HepG2 (cell line): Measurements from ENCODE around the gene YEATS2. TPM values are rescaled to one million over a fixed set of nuclear protein-coding genes. Genes with fewer than 3 reads are reported as not detected.

ENCODE experiments used
- ATAC-seq: fragments of 200-7000 bp; cut with Tn5 transposase; 3 replicates; pipeline ENCODE4 v1.9.1; 2020; ENCODE audit warnings: mild to moderate bottlenecking, moderate library complexity
- BruUV-seq: library from RNA; stranded (reverse); fragments of 400-500 nt; replicated peaks from 2 replicates; lab custom pipeline; 2021; lab: Mats Ljungman, UMichigan
- CTCF ChIA-PET: fragments of 300-600 bp; formaldehyde crosslinking; extraction: SDS; loops from one replicate; lab custom pipeline; 2021; ENCODE audit warnings: low total read pairs, inconsistent platforms, low intra/inter-chr PET ratio; lab: Yijun Ruan, JAX
- POLR2A ChIA-PET: fragments of 350-600 bp; sonication (Branson Sonifier 250); formaldehyde crosslinking; loops from one replicate; lab custom pipeline; 2020; ENCODE audit warnings: antibody characterized with exemption, inconsistent platforms; lab: Yijun Ruan, JAX
- DNase-seq: peaks from one replicate; pipeline ENCODE4 v3.0.0-alpha.2; 2015; ENCODE audit warnings: low spot score
- FAIRE-seq: peaks from 3 replicates; lab custom pipeline; 2011; peaks lifted over from hg19 to GRCh38; lab: Jason Lieb, UNC
- H2AFZ ChIP-seq: one replicate; pipeline ENCODE4 v1.6.1; 2011; ENCODE audit warnings: low read length, inconsistent platforms
- H3K27ac ChIP-seq: fragments of 300-600 bp; 3 replicates; pipeline ENCODE4 v1.8.0; 2011; ENCODE audit warnings: mixed run types, mild to moderate bottlenecking, mixed read lengths, low read length, inconsistent platforms; ENCODE audit not compliant: insufficient read depth; ENCODE audit errors: extremely low read length
- H3K27me3 ChIP-seq, 2 experiments: fragments of 200-600 bp in 1 of 2; 2 replicates in 1 of 2; 3 replicates in 1 of 2; pipeline versions ENCODE4 v1.6.0 to v1.8.0; 2011; ENCODE audit warnings: low read length in 2 of 2, mild to moderate bottlenecking in 2 of 2, moderate library complexity in 2 of 2, inconsistent platforms in 1 of 2; ENCODE audit not compliant: insufficient read depth in 2 of 2, control insufficient read depth in 1 of 2
- H3K36me3 ChIP-seq, 2 experiments: fragments of 200-600 bp in 1 of 2; replicated peaks in 1 of 2; 2 replicates in 1 of 2; 3 replicates in 1 of 2; pipeline versions ENCODE4 v1.5.1 to v1.8.0; 2011; ENCODE audit warnings: low read length in 2 of 2, inconsistent platforms in 1 of 2; ENCODE audit not compliant: insufficient read depth in 2 of 2, control insufficient read depth in 1 of 2
- H3K4me1 ChIP-seq: 2 replicates; pipeline ENCODE4 v1.5.1; 2012; ENCODE audit warnings: low read length, inconsistent platforms; ENCODE audit not compliant: insufficient read depth
- H3K4me2 ChIP-seq: 2 replicates; pipeline ENCODE4 v1.6.0; 2011; ENCODE audit warnings: low read depth, low read length, inconsistent platforms
- H3K4me3 ChIP-seq, 3 experiments: fragments of 200-600 bp in 1 of 3; sonication (generic), shearing (Covaris generic) in 1 of 3; replicated peaks in 1 of 3; 2 replicates each; pipeline ENCODE4 v1.5.1; 2011 to 2016; ENCODE audit warnings: low read length in 3 of 3, inconsistent platforms in 2 of 3, low read depth in 2 of 3, mild to moderate bottlenecking in 2 of 3, control low read depth in 1 of 3, mixed read lengths in 1 of 3; ENCODE audit not compliant: insufficient read depth in 1 of 3
- H3K79me2 ChIP-seq: one replicate; pipeline ENCODE4 v1.6.1; 2011; ENCODE audit warnings: low read length, inconsistent platforms; ENCODE audit not compliant: insufficient read depth
- H3K9ac ChIP-seq: 2 replicates; pipeline ENCODE4 v1.6.0; 2011; ENCODE audit warnings: mild to moderate bottlenecking, low read depth, low read length, inconsistent platforms; ENCODE audit not compliant: insufficient read depth
- H3K9me3 ChIP-seq: 2 replicates; pipeline ENCODE4 v1.5.1; 2012; ENCODE audit warnings: mild to moderate bottlenecking, low read length
- H4K20me1 ChIP-seq: 2 replicates; pipeline ENCODE4 v1.6.0; 2011; ENCODE audit warnings: inconsistent platforms, mild to moderate bottlenecking, low read length, moderate library complexity; ENCODE audit not compliant: insufficient read depth
- CBX2 ChIP-seq, 2 experiments: fragments of 200-600 bp in 1 of 2; sonication (generic); formaldehyde crosslinking in 1 of 2; IDR thresholded peaks; 2 replicates each; pipeline versions ENCODE4 v1.7.0 to v1.8.1; 2018 to 2022; ENCODE audit warnings: low read depth in 2 of 2, low read length in 1 of 2, mild to moderate bottlenecking in 1 of 2, missing genetic modification reagents in 1 of 2
- FOXP1 ChIP-seq, 2 experiments: fragments of 450-650 bp in 1 of 2; IDR thresholded peaks; 2 replicates each; pipeline ENCODE4 v1.6.1; 2017 to 2018; ENCODE audit warnings: antibody characterized with exemption in 1 of 2
- JUND ChIP-seq: sonication (generic); formaldehyde crosslinking; IDR thresholded peaks from 2 replicates; pipeline ENCODE4 v1.8.0; 2022; ENCODE audit warnings: mild to moderate bottlenecking, missing genetic modification reagents
- KLF6 ChIP-seq: IDR thresholded peaks from 2 replicates; pipeline ENCODE4 v1.8.0; 2016; ENCODE audit warnings: missing biosample characterization, missing genetic modification reagents
- NAIF1 ChIP-seq: sonication (generic); formaldehyde crosslinking; IDR thresholded peaks from 2 replicates; pipeline ENCODE4 v1.5.0; 2020; ENCODE audit warnings: mild to moderate bottlenecking, missing genetic modification reagents, borderline replicate concordance
- SOX13 ChIP-seq, 3 experiments: fragments of 450-650 bp in 1 of 3; sonication (generic) in 1 of 3; formaldehyde crosslinking in 1 of 3; IDR thresholded peaks in 2 of 3; conservative IDR thresholded peaks in 1 of 3; 2 replicates each; pipeline versions ENCODE4 v1.5.0 to v1.6.1; 2016 to 2020; ENCODE audit warnings: antibody characterized with exemption in 1 of 3, mild to moderate bottlenecking in 1 of 3, missing compliant biosample characterization in 1 of 3, missing genetic modification reagents in 1 of 3, moderate library complexity in 1 of 3
- ZNF256 ChIP-seq: sonication (generic); formaldehyde crosslinking; conservative IDR thresholded peaks from 2 replicates; pipeline ENCODE4 v1.4.0; 2020; ENCODE audit warnings: missing genetic modification reagents
- ZNF562 ChIP-seq: sonication (generic); formaldehyde crosslinking; IDR thresholded peaks from 2 replicates; pipeline ENCODE4 v1.8.0; 2022; ENCODE audit warnings: missing genetic modification reagents, borderline replicate concordance
- ZNF598 ChIP-seq: sonication (generic); formaldehyde crosslinking; IDR thresholded peaks from 2 replicates; pipeline ENCODE4 v1.5.1; 2020; ENCODE audit warnings: mild to moderate bottlenecking, missing genetic modification reagents, borderline replicate concordance
- ZNF703 ChIP-seq: sonication (generic); formaldehyde crosslinking; IDR thresholded peaks from 2 replicates; pipeline ENCODE4 v1.5.1; 2020; ENCODE audit warnings: missing genetic modification reagents, mild to moderate bottlenecking, moderate library complexity, borderline replicate concordance
- ZNF850 ChIP-seq: sonication (generic); formaldehyde crosslinking; conservative IDR thresholded peaks from 2 replicates; pipeline ENCODE4 v1.9.0; 2021; ENCODE audit warnings: mild to moderate bottlenecking, missing genetic modification reagents
- WGBS: methylation state at CpG from one replicate; pipeline ENCODE4 v1.1.6; 2017; ENCODE audit warnings: low lambda C conversion rate; 5-methylcytosine and 5-hydroxymethylcytosine counted together
- in situ Hi-C: cut with HindIII; loops from 2 replicates; pipeline ENCODE4 v1.10.0; 2017; ENCODE audit warnings: low pct_unique_long_range_greater_than_20kb; ENCODE audit not compliant: extremely low pct_ligation_motif_present
- intact Hi-C: fragments of 100-400 bp; cut with micrococcal nuclease; formaldehyde crosslinking; loops from one replicate; pipeline ENCODE4 v1.10.0; 2022; ENCODE audit not compliant: unreplicated experiment
- polyA plus RNA-seq, 8 experiments: library from polyadenylated mRNA; depleted of rRNA in 3 of 8; stranded (reverse) in 7 of 8; unstranded in 1 of 8; fragments of >200 nt; fragmentation: Illumina TruSeq in 4 of 8; extraction: Trizol in 4 of 8; gene quantifications; 2 replicates each; pipeline versions ENCODE4 v1.2.1 to v1.2.3, GENCODE V29; 2011 to 2016; ENCODE audit warnings: low read depth in 4 of 8, missing spikeins in 1 of 8, mixed read lengths in 1 of 8; ENCODE audit not compliant: insufficient read depth in 1 of 8
- total RNA-seq, 5 experiments: library from RNA; depleted of rRNA; stranded (reverse); fragments of >200 nt; fragmentation: Illumina TruSeq; extraction: Trizol; gene quantifications; 2 replicates each; pipeline ENCODE4 v1.2.3, GENCODE V29; 2016; ENCODE audit warnings: low read depth in 1 of 5
- TF ChIP-seq, protein P1 (sequence below): IDR thresholded peaks from 2 replicates; pipeline ENCODE4 v1.6.1; 2016; ENCODE audit warnings: missing genetic modification reagents, missing compliant biosample characterization
- TF ChIP-seq, protein P2 (sequence below): sonication (generic); IDR thresholded peaks from 2 replicates; pipeline ENCODE4 v1.6.1; 2016; ENCODE audit warnings: low read depth, borderline replicate concordance
- TF ChIP-seq, protein P3 (sequence below): sonication (generic); formaldehyde crosslinking; IDR thresholded peaks from 2 replicates; pipeline ENCODE4 v1.9.0; 2022; ENCODE audit warnings: missing genetic modification reagents, mild to moderate bottlenecking, borderline replicate concordance

YEATS2 gene
- total and polyA plus RNA-seq, 2 of the 13 experiments (the other 11 are each of a cell fraction or from before 2014, with no cell fraction given), result 18.6 to 33.7 TPM

DNA sequence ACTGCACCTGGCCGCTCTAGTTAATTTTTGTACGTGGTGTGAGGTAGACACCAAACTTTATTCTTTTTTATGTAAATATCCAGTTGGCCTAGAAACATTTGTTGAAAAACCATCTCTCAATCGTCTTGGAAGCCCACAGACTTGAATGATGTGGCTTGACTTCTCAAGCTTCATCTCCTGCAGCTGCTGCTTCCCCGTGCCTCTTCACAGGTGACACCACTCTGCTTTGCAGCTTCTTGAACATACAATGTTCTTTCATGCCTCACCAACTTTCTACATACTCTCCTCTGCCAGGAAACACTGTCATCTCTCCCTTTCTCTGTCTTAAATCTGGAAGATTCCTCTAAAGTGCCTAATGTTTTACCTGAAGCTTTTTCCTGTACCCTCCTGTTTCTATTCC, 92.2 kb downstream of the YEATS2 start:
- TF ChIP-seq JUND (no peak), NAIF1 (CRISPR knock-in tag) (no peak), CBX2 (IDR thresholded peaks at IDR 0.05; ENCODE audit: low read depth, low read length) (no peak), CBX2 (CRISPR knock-in tag; IDR thresholded peaks at IDR 0.05; ENCODE audit: low read depth) (no peak), FOXP1 (IDR thresholded peaks at IDR 0.05) (no peak), FOXP1 (CRISPR knock-in tag; IDR thresholded peaks at IDR 0.05) (no peak), ZNF598 (CRISPR knock-in tag) (no peak), ZNF850 (no peak), SOX13 (IDR thresholded peaks at IDR 0.05) (no peak), SOX13 (CRISPR knock-in tag; conservative IDR thresholded peaks at IDR 0.05 in 1 of 2, IDR thresholded peaks at IDR 0.05 in 1 of 2) (no peak), ZNF562 (CRISPR knock-in tag) (no peak), ZNF703 (CRISPR knock-in tag) (no peak), ZNF256 (CRISPR knock-in tag) (no peak), KLF6 (CRISPR knock-in tag) (no peak)
- TF ChIP-seq, protein P1, sequence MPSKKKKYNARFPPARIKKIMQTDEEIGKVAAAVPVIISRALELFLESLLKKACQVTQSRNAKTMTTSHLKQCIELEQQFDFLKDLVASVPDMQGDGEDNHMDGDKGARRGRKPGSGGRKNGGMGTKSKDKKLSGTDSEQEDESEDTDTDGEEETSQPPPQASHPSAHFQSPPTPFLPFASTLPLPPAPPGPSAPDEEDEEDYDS (CRISPR knock-in tag), result no peak
- TF ChIP-seq, protein P2, sequence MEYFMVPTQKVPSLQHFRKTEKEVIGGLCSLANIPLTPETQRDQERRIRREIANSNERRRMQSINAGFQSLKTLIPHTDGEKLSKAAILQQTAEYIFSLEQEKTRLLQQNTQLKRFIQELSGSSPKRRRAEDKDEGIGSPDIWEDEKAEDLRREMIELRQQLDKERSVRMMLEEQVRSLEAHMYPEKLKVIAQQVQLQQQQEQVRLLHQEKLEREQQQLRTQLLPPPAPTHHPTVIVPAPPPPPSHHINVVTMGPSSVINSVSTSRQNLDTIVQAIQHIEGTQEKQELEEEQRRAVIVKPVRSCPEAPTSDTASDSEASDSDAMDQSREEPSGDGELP, result no peak
- TF ChIP-seq, protein P3, sequence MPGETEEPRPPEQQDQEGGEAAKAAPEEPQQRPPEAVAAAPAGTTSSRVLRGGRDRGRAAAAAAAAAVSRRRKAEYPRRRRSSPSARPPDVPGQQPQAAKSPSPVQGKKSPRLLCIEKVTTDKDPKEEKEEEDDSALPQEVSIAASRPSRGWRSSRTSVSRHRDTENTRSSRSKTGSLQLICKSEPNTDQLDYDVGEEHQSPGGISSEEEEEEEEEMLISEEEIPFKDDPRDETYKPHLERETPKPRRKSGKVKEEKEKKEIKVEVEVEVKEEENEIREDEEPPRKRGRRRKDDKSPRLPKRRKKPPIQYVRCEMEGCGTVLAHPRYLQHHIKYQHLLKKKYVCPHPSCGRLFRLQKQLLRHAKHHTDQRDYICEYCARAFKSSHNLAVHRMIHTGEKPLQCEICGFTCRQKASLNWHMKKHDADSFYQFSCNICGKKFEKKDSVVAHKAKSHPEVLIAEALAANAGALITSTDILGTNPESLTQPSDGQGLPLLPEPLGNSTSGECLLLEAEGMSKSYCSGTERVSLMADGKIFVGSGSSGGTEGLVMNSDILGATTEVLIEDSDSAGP (CRISPR knock-in tag), result no peak
- DNase-seq (no peak), ATAC-seq (no peak), FAIRE-seq (no peak)
- H3K4me3 ChIP-seq, result no peak overlapping the region
- 98% methylated on average over 4 of the region's 4 CpGs for WGBS
- H4K20me1 ChIP-seq, result no peaks in the 10 kb centered on the region
- in situ Hi-C loops (no loop called here), intact Hi-C loops (no loop called here)
- no TSS peak for BruUV-seq
- ChIA-PET CTCF (no interaction called here), POLR2A (no interaction called here)
- H3K27me3 ChIP-seq, result no peaks in the 10 kb centered on the region; a peak in 1 of 5 replicates
- H3K79me2 ChIP-seq, result no peaks in the 10 kb centered on the region
- H3K36me3 ChIP-seq, result peaks cover 20 to 70% of the 10 kb centered on the region in 2 experiments
- H3K9me3 ChIP-seq, result no peaks in the 10 kb centered on the region
- H3K4me1 ChIP-seq, result no peaks in the 10 kb centered on the region
- H3K9ac ChIP-seq, result no peak overlapping the region
- H3K27ac ChIP-seq, result no peak overlapping the region
- H2AFZ ChIP-seq, result no peak overlapping the region
- no peak overlapping the region for H3K4me2 ChIP-seq
